WI38 (cell line): ENCODE measurements around the gene KCMF1.

Source experiments
- H3K4me3 ChIP-seq: 2 replicates; pipeline ENCODE4 v1.5.1; 2011; ENCODE audit warnings: low read depth, mild to moderate bottlenecking, control low read depth, low read length
- TF ChIP-seq, protein P1 (sequence below): IDR thresholded peaks from 2 replicates; pipeline ENCODE4 v1.5.1; 2012; ENCODE audit warnings: low read depth, mild to moderate bottlenecking, control low read depth, low read length

KCMF1 gene

GRCh38 chr2:84991404-84992160 lies 20.6 kb downstream of the KCMF1 start:
- TF ChIP-seq, protein P1, sequence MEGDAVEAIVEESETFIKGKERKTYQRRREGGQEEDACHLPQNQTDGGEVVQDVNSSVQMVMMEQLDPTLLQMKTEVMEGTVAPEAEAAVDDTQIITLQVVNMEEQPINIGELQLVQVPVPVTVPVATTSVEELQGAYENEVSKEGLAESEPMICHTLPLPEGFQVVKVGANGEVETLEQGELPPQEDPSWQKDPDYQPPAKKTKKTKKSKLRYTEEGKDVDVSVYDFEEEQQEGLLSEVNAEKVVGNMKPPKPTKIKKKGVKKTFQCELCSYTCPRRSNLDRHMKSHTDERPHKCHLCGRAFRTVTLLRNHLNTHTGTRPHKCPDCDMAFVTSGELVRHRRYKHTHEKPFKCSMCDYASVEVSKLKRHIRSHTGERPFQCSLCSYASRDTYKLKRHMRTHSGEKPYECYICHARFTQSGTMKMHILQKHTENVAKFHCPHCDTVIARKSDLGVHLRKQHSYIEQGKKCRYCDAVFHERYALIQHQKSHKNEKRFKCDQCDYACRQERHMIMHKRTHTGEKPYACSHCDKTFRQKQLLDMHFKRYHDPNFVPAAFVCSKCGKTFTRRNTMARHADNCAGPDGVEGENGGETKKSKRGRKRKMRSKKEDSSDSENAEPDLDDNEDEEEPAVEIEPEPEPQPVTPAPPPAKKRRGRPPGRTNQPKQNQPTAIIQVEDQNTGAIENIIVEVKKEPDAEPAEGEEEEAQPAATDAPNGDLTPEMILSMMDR = no peak
- no peak overlapping the region for H3K4me3 ChIP-seq

GRCh38 chr2:84995826-84996225 lies 24.9 kb downstream of the KCMF1 start:
- TF ChIP-seq, protein P1 = no peak
- H3K4me3 ChIP-seq = no peak overlapping the region

GRCh38 chr2:84996909-84997308 lies 25.9 kb downstream of the KCMF1 start:
- TF ChIP-seq, protein P1 = no peak
- no peak overlapping the region for H3K4me3 ChIP-seq

GRCh38 chr2:84999553-84999955 lies 28.6 kb downstream of the KCMF1 start:
- TF ChIP-seq, protein P1 = no peak
- no peak overlapping the region for H3K4me3 ChIP-seq

DNA sequence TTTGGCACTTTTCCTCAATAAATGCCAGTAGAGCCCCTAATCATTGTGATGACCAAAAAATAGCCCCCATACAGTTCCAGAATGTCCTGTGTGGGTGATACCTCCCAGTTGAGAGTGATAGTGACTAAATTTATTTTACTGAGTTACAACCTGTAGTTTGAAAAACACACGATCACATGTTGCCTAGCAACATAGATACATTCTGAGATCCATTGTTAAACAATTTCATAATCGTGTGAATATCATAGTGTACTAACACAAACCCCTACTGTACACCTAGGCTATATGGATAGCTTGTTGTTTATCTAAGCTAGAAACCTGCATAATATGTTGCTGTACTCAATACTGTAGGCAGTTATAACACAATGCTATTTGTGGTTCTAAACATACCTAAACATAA lies 30.6 kb downstream of the KCMF1 start:
- no peak overlapping the region for H3K4me3 ChIP-seq
- TF ChIP-seq, protein P1 = no peak

DNA sequence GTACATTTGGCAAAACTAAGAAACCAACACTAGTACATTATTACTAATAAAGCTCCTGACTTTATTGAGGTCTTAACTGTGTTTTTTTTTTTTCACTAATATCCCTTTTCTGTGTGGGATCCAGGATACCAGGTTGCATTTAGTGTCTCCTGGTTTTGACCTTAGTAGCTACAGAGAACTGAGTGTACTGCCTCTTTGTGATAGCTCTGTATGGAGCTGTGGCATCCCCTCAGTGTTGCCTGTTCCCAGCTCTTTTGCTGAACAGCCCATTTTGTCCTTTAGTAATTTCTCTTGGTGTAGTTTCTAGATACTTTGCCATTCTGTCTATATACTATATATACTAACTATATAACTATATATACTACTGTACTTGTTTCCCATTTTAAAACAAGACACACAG lies 31.6 kb downstream of the KCMF1 start:
- H3K4me3 ChIP-seq = no peak overlapping the region
- TF ChIP-seq, protein P1 = no peak

- TF ChIP-seq, protein P1 = no peak
- no peak overlapping the region for H3K4me3 ChIP-seq
Measured at GRCh38 chr2:85008252-85008651, 37.3 kb downstream of the KCMF1 start.
